Neural crest cell (in vitro differentiated cells): Measurements from ENCODE around the gene CHST6. TPM values are rescaled to one million over a fixed set of nuclear protein-coding genes. Genes with fewer than 3 reads are reported as not detected.
"Not testable (repeated sequence)": the region's sequence is repeated elsewhere in the genome, so short reads cannot be mapped to it uniquely, and the experiment has no call there.

Experiments
- DNase-seq: peaks from one replicate; pipeline ENCODE4 v3.0.0; 2021; ENCODE audit warnings: low read depth, mixed read lengths, low spot score
- H3K27ac Mint-ChIP-seq: one replicate; pipeline ENCODE4 v1.8.0; 2021; ENCODE audit warnings: mild to moderate bottlenecking, mixed read lengths; ENCODE audit not compliant: unreplicated experiment
- H3K27me3 Mint-ChIP-seq: 2 replicates; pipeline ENCODE4 v1.8.0; 2021; ENCODE audit warnings: low read depth, mild to moderate bottlenecking, mixed read lengths
- H3K36me3 Mint-ChIP-seq: 2 replicates; pipeline ENCODE4 v1.8.0; 2021; ENCODE audit warnings: low read depth, mild to moderate bottlenecking, mixed read lengths
- H3K4me1 Mint-ChIP-seq: 2 replicates; pipeline ENCODE4 v1.8.0; 2021; ENCODE audit warnings: mixed read lengths
- H3K4me3 Mint-ChIP-seq: one replicate; pipeline ENCODE4 v1.8.0; 2021; ENCODE audit warnings: mild to moderate bottlenecking, mixed read lengths
- H3K9me3 Mint-ChIP-seq: 2 replicates; pipeline ENCODE4 v1.8.0; 2021; ENCODE audit warnings: mixed read lengths
- CTCF ChIP-seq: fragments of 200-600 bp; sonication (generic); conservative IDR thresholded peaks from 2 replicates; pipeline ENCODE4 v1.5.0; 2021; ENCODE audit warnings: antibody characterized with exemption, mild to moderate bottlenecking
- total RNA-seq: library from RNA; stranded (reverse); gene quantifications from 2 replicates; pipeline ENCODE4 v1.2.1, GENCODE V29; 2021

The CHST6 gene
- total RNA-seq, 1 donor from 2014 or later = 23.1 TPM

- TF ChIP-seq CTCF = no peak
- H3K27ac Mint-ChIP-seq = no peak overlapping the region
- DNase-seq = no peak
- H3K4me1 Mint-ChIP-seq = no peaks in the 10 kb centered on the region
- no peaks in the 10 kb centered on the region for H3K27me3 Mint-ChIP-seq
- H3K4me3 Mint-ChIP-seq = no peak overlapping the region
- peaks cover 7% of the 10 kb centered on the region for H3K36me3 Mint-ChIP-seq
- H3K9me3 Mint-ChIP-seq = no peaks in the 10 kb centered on the region
Observed at GRCh38 chr16:75529056-75529905, 34.0 kb upstream of the CHST6 start.

- Mint-ChIP-seq H3K36me3 (peaks cover 7% of the 10 kb centered on the region), H3K9me3 (no peaks in the 10 kb centered on the region), H3K4me1 (no peaks in the 10 kb centered on the region), H3K4me3 (no peak overlapping the region), H3K27ac (no peak overlapping the region), H3K27me3 (no peaks in the 10 kb centered on the region)
- no peak for TF ChIP-seq CTCF
- DNase-seq = no peak
Observed at GRCh38 chr16:75527825-75528299, 32.6 kb upstream of the CHST6 start.

- DNase-seq = no peak
- Mint-ChIP-seq H3K27me3 (no peaks in the 10 kb centered on the region), H3K4me3 (no peak overlapping the region), H3K9me3 (no peaks in the 10 kb centered on the region), H3K36me3 (peaks cover 7% of the 10 kb centered on the region), H3K27ac (no peak overlapping the region), H3K4me1 (no peaks in the 10 kb centered on the region)
- TF ChIP-seq CTCF = no peak
Observed at GRCh38 chr16:75526032-75526790, 31.0 kb upstream of the CHST6 start.

GRCh38 chr16:75519175-75519574 lies 23.9 kb upstream of the CHST6 start:
- H3K36me3 Mint-ChIP-seq = no peaks in the 10 kb centered on the region
- H3K27me3 Mint-ChIP-seq = no peaks in the 10 kb centered on the region
- peak overlapping the region; percentile 7 for H3K4me3 Mint-ChIP-seq
- H3K4me1 Mint-ChIP-seq = peaks cover 19% of the 10 kb centered on the region
- no peaks in the 10 kb centered on the region for H3K9me3 Mint-ChIP-seq
- DNase-seq = no peak
- no peak for TF ChIP-seq CTCF
- no peak overlapping the region for H3K27ac Mint-ChIP-seq

- not testable (repeated sequence) for H3K9me3 Mint-ChIP-seq, H3K36me3 Mint-ChIP-seq, H3K27me3 Mint-ChIP-seq
- peak overlapping the region; percentile 84 for H3K27ac Mint-ChIP-seq
- peaks cover 19% of the 10 kb centered on the region for H3K4me1 Mint-ChIP-seq
- DNase-seq = peak; percentile 16
- H3K4me3 Mint-ChIP-seq = peak overlapping the region; percentile 83
Observed at GRCh38 chr16:75516189-75516966, 21.1 kb upstream of the CHST6 start.
